Ishikawa (cell line): Measurements from ENCODE around the gene SSTR1.

Experiments used
- CEBPB ChIP-seq: IDR thresholded peaks from 2 replicates; pipeline ENCODE4 v1.6.1; 2012
- CREB1 ChIP-seq: IDR thresholded peaks from 2 replicates; pipeline ENCODE4 v1.6.1; 2012; ENCODE audit warnings: low read depth
- EGR1 ChIP-seq: IDR thresholded peaks from 2 replicates; pipeline ENCODE4 v1.6.1; 2012
- EP300 ChIP-seq: IDR thresholded peaks from 2 replicates; pipeline ENCODE4 v1.6.1; 2012; ENCODE audit warnings: borderline replicate concordance
- FOXM1 ChIP-seq: IDR thresholded peaks from 2 replicates; pipeline ENCODE4 v1.6.1; 2012; ENCODE audit warnings: low read depth, borderline replicate concordance
- MAX ChIP-seq: IDR thresholded peaks from 2 replicates; pipeline ENCODE4 v1.6.1; 2012
- NFIC ChIP-seq: IDR thresholded peaks from 2 replicates; pipeline ENCODE4 v1.6.1; 2012
- RAD21 ChIP-seq: IDR thresholded peaks from 2 replicates; pipeline ENCODE4 v1.6.1; 2012; ENCODE audit warnings: low read depth
- REST ChIP-seq: IDR thresholded peaks from 2 replicates; pipeline ENCODE4 v1.6.1; 2012; ENCODE audit warnings: low read depth, mild to moderate bottlenecking
- TAF1 ChIP-seq: IDR thresholded peaks from 2 replicates; pipeline ENCODE4 v1.6.1; 2012; ENCODE audit warnings: low read depth, mild to moderate bottlenecking
- TCF12 ChIP-seq: IDR thresholded peaks from 2 replicates; pipeline ENCODE4 v1.6.1; 2012; ENCODE audit warnings: low read depth
- TEAD4 ChIP-seq: IDR thresholded peaks from 2 replicates; pipeline ENCODE4 v1.6.1; 2012
- USF1 ChIP-seq: IDR thresholded peaks from 2 replicates; pipeline ENCODE4 v1.6.1; 2012
- YY1 ChIP-seq: IDR thresholded peaks from 2 replicates; pipeline ENCODE4 v1.6.1; 2012; ENCODE audit warnings: low read depth
- ZBTB7A ChIP-seq: IDR thresholded peaks from 2 replicates; pipeline ENCODE4 v1.6.1; 2012; ENCODE audit warnings: low read depth

Gene SSTR1

GRCh38 chr14:38209572-38210557 lies 2.2 kb downstream of the SSTR1 start:
- no peak for TF ChIP-seq FOXM1

- TF ChIP-seq YY1 (no peak), TAF1 (no peak), CEBPB (no peak), MAX (no peak), ZBTB7A (no peak), REST (no peak)
Measured at GRCh38 chr14:38210587-38211216, 3.0 kb downstream of the SSTR1 start.

- TF ChIP-seq MAX, result no peak
- TF ChIP-seq YY1, result no peak
- no peak for TF ChIP-seq EGR1
- TF ChIP-seq TCF12, result no peak
- TF ChIP-seq USF1, result no peak
- no peak for TF ChIP-seq ZBTB7A
- no peak for TF ChIP-seq REST
- TF ChIP-seq FOXM1, result no peak
- TF ChIP-seq CEBPB, result no peak
- TF ChIP-seq RAD21, result no peak
- no peak for TF ChIP-seq TEAD4
- TF ChIP-seq NFIC, result no peak
- no peak for TF ChIP-seq TAF1
- no peak for TF ChIP-seq EP300
- no peak for TF ChIP-seq CREB1
Measured at GRCh38 chr14:38211255-38211735, 3.6 kb downstream of the SSTR1 start.

- no peak for TF ChIP-seq CREB1
- no peak for TF ChIP-seq CEBPB
- TF ChIP-seq TAF1, result no peak
- no peak for TF ChIP-seq RAD21
- no peak for TF ChIP-seq YY1
Measured at GRCh38 chr14:38212111-38212510, 4.4 kb downstream of the SSTR1 start.

GRCh38 chr14:38213001-38213400 lies 5.3 kb downstream of the SSTR1 start:
- no peak for TF ChIP-seq MAX
- TF ChIP-seq TEAD4, result no peak
- no peak for TF ChIP-seq RAD21
- TF ChIP-seq TAF1, result no peak
- no peak for TF ChIP-seq REST
- TF ChIP-seq TCF12, result no peak
- TF ChIP-seq EP300, result no peak
- TF ChIP-seq USF1, result no peak
- TF ChIP-seq ZBTB7A, result no peak
- no peak for TF ChIP-seq CREB1
- no peak for TF ChIP-seq CEBPB
